Upper lobe of left lung (tissue), 4 donors: ENCODE data around the gene HKDC1.

Experiments
- CTCF ChIP-seq, 6 experiments: fragments of 450-650 bp in 4 of 6; fragments of 200-600 bp in 2 of 6; sonication (generic) in 2 of 6; IDR thresholded peaks; one replicate each; pipeline ENCODE4 v1.5.1; 2016 to 2019; ENCODE audit warnings: antibody characterized with exemption in 6 of 6
- EP300 ChIP-seq, 4 donors: sonication (generic); formaldehyde crosslinking; IDR thresholded peaks; one replicate each; pipeline ENCODE4 v1.5.1; 2017; ENCODE audit warnings: antibody characterized with exemption in 4 of 4, control low read depth in 2 of 4
- POLR2A ChIP-seq, 4 donors: fragments of 450-650 bp; IDR thresholded peaks; one replicate each; pipeline ENCODE4 v1.5.1; 2016 to 2017; ENCODE audit warnings: antibody characterized with exemption in 4 of 4, mild to moderate bottlenecking in 2 of 4
- POLR2AphosphoS5 ChIP-seq, 2 donors: sonication (generic); formaldehyde crosslinking; IDR thresholded peaks; one replicate each; pipeline ENCODE4 v1.5.1; 2017; ENCODE audit warnings: antibody characterized with exemption in 2 of 2

GRCh38 chr10:69232736-69233480, 12.8 kb downstream of the HKDC1 start:
- no peak for TF ChIP-seq CTCF (IDR thresholded peaks at IDR 0.05)
- TF ChIP-seq POLR2A (IDR thresholded peaks at IDR 0.05): no peak
- no peak for TF ChIP-seq POLR2AphosphoS5 (IDR thresholded peaks at IDR 0.05)
- no peak for TF ChIP-seq EP300 (IDR thresholded peaks at IDR 0.05)
